ENCODE results near the gene DUOX2.

DNA sequence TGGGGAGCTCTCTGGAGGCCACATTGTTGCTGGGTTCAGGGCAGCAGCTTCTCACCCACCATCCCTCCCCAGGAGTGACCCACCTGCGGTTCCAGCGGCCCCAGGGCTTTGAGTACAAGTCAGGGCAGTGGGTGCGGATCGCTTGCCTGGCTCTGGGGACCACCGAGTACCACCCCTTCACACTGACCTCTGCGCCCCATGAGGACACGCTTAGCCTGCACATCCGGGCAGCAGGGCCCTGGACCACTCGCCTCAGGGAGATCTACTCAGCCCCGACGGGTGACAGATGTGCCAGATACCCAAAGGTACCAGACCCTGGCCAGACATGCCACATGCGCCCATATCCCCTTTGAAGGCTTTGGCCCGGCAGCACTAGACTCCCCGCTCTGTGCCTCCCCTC lies 47.7 kb upstream of the DUOX2 start:
- TF ChIP-seq ZNF530 (tag by site-specific recombination; IDR thresholded peaks at IDR 0.05; ENCODE audit: low read depth) (no peak), ZNF555 (tag by site-specific recombination; conservative IDR thresholded peaks at IDR 0.05) (no peak), ZNF514 (tag by site-specific recombination; IDR thresholded peaks at IDR 0.05) (no peak), SALL2 (tag by site-specific recombination; IDR thresholded peaks at IDR 0.05; ENCODE audit: borderline replicate concordance) (no peak), ZNF76 (tag by site-specific recombination; IDR thresholded peaks at IDR 0.05; ENCODE audit: borderline replicate concordance, low read depth) (no peak), YY1 (tag by site-specific recombination; IDR thresholded peaks at IDR 0.05) (no peak), ZNF292 (tag by site-specific recombination; IDR thresholded peaks at IDR 0.05; ENCODE audit: borderline replicate concordance, low read depth) (no peak)
- TF ChIP-seq, protein P1, sequence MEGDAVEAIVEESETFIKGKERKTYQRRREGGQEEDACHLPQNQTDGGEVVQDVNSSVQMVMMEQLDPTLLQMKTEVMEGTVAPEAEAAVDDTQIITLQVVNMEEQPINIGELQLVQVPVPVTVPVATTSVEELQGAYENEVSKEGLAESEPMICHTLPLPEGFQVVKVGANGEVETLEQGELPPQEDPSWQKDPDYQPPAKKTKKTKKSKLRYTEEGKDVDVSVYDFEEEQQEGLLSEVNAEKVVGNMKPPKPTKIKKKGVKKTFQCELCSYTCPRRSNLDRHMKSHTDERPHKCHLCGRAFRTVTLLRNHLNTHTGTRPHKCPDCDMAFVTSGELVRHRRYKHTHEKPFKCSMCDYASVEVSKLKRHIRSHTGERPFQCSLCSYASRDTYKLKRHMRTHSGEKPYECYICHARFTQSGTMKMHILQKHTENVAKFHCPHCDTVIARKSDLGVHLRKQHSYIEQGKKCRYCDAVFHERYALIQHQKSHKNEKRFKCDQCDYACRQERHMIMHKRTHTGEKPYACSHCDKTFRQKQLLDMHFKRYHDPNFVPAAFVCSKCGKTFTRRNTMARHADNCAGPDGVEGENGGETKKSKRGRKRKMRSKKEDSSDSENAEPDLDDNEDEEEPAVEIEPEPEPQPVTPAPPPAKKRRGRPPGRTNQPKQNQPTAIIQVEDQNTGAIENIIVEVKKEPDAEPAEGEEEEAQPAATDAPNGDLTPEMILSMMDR (tag by site-specific recombination; IDR thresholded peaks at IDR 0.05): no peak
- TF ChIP-seq, protein P2, sequence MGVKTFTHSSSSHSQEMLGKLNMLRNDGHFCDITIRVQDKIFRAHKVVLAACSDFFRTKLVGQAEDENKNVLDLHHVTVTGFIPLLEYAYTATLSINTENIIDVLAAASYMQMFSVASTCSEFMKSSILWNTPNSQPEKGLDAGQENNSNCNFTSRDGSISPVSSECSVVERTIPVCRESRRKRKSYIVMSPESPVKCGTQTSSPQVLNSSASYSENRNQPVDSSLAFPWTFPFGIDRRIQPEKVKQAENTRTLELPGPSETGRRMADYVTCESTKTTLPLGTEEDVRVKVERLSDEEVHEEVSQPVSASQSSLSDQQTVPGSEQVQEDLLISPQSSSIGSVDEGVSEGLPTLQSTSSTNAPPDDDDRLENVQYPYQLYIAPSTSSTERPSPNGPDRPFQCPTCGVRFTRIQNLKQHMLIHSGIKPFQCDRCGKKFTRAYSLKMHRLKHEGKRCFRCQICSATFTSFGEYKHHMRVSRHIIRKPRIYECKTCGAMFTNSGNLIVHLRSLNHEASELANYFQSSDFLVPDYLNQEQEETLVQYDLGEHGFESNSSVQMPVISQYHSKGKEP (tag by site-specific recombination; IDR thresholded peaks at IDR 0.05): no peak
- TF ChIP-seq, protein P3, sequence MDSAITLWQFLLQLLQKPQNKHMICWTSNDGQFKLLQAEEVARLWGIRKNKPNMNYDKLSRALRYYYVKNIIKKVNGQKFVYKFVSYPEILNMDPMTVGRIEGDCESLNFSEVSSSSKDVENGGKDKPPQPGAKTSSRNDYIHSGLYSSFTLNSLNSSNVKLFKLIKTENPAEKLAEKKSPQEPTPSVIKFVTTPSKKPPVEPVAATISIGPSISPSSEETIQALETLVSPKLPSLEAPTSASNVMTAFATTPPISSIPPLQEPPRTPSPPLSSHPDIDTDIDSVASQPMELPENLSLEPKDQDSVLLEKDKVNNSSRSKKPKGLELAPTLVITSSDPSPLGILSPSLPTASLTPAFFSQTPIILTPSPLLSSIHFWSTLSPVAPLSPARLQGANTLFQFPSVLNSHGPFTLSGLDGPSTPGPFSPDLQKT (IDR thresholded peaks at IDR 0.05; ENCODE audit: borderline replicate concordance, low read depth, low read length): no peak

Data from HEK293 (cell line).